ENCODE data around the gene ANO6.

DNA sequence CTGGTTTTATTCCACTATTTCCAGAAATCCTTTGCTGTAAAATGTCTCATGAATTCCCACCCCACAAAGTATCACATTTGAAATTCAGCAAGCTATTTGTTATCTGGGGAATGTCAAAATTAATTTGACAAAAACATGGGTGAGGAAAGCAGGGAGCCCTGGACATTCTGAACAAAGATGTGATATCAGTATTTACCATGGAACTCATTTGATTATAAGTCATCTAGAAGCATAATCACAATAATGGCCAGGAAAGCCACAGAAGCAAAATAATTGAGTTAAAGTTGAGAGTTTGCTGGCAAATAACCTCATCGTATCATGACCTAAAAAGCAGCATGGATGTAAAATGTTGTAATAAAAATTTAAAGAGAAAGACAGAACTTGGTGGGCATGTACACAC is 96.1 kb downstream of the ANO6 start:
- no peak for TF ChIP-seq EZH2 (IDR thresholded peaks at IDR 0.05; ENCODE audit: borderline replicate concordance, low read length)
- TF ChIP-seq, protein P1, sequence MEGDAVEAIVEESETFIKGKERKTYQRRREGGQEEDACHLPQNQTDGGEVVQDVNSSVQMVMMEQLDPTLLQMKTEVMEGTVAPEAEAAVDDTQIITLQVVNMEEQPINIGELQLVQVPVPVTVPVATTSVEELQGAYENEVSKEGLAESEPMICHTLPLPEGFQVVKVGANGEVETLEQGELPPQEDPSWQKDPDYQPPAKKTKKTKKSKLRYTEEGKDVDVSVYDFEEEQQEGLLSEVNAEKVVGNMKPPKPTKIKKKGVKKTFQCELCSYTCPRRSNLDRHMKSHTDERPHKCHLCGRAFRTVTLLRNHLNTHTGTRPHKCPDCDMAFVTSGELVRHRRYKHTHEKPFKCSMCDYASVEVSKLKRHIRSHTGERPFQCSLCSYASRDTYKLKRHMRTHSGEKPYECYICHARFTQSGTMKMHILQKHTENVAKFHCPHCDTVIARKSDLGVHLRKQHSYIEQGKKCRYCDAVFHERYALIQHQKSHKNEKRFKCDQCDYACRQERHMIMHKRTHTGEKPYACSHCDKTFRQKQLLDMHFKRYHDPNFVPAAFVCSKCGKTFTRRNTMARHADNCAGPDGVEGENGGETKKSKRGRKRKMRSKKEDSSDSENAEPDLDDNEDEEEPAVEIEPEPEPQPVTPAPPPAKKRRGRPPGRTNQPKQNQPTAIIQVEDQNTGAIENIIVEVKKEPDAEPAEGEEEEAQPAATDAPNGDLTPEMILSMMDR (conservative IDR thresholded peaks at IDR 0.05 in 1 of 2, IDR thresholded peaks at IDR 0.05 in 1 of 2; ENCODE audit: extremely low read depth in 1 of 2, insufficient read depth in 1 of 2, low read depth in 1 of 2, low read length in 2 of 2): no peak

Measured in mammary epithelial cell (primary cell).